ENCODE measurements around the gene GIPC2.

GRCh38 chr1:78081980-78082860 is 36.5 kb downstream of the GIPC2 start:
- no peak for TF ChIP-seq CTCF (IDR thresholded peaks at IDR 0.05)
- no peak for TF ChIP-seq POLR2AphosphoS5 (IDR thresholded peaks at IDR 0.05)
- TF ChIP-seq EP300 (IDR thresholded peaks at IDR 0.05; ENCODE audit: low read depth), result no peak
